Keratinocyte (primary cell): ENCODE results near the gene KLHDC3.

Experiments
- EZH2 ChIP-seq: IDR thresholded peaks from one replicate; pipeline ENCODE4 v1.6.1; 2012; ENCODE audit warnings: inconsistent platforms, mild to moderate bottlenecking, low read length, moderate library complexity
- TF ChIP-seq, protein P1 (sequence below), 3 experiments: IDR thresholded peaks in 1 of 3; conservative IDR thresholded peaks in 1 of 3; optimal IDR thresholded peaks in 1 of 3; 2 replicates in 2 of 3; 3 replicates in 1 of 3; pipeline versions ENCODE3 to v1.5.1; 2011; ENCODE audit warnings: low read length in 3 of 3, mild to moderate bottlenecking in 3 of 3, moderate library complexity in 2 of 3, control low read depth in 1 of 3, inconsistent platforms in 1 of 3; ENCODE audit not compliant: insufficient read depth in 2 of 3; ENCODE audit errors: extremely low read depth in 1 of 3

DNA sequence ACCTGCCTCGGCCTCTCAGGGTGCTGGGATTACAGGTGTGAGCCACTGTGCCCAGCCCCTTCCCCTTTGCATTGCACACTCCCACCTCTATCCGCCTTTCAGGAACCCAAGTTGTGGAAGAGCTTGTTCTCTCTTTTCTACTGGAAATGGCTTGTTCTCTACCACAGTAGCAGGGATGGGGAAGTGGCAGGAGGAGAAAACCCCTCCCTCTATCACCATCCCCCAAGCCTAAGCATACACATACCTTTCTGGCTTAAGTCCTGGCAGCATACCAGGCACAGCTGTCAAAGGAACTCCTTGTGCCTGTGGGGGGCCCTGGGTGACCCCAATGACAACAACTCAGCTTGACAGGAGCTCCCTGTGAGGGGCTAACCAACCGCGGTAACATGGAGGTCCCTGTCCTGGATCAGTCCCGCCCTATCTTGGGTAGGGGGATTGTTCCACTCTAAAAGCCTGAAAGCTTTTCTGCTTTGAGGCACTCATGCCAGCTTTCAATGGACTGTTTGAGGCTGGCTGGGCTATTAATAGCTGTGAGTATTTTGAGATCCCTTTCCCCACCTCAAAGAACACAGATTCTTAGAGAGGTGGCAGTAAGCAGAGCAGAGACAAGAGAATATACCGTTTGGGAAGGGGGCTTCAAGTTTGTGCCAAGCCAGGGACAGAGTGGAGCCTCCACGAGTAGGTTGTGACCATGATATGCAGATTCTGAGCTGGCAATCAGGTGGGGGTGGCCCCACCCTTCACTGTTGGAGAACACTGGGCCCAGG lies 2.3 kb downstream of the KLHDC3 start:
- TF ChIP-seq EZH2: no peak
- TF ChIP-seq, protein P1, sequence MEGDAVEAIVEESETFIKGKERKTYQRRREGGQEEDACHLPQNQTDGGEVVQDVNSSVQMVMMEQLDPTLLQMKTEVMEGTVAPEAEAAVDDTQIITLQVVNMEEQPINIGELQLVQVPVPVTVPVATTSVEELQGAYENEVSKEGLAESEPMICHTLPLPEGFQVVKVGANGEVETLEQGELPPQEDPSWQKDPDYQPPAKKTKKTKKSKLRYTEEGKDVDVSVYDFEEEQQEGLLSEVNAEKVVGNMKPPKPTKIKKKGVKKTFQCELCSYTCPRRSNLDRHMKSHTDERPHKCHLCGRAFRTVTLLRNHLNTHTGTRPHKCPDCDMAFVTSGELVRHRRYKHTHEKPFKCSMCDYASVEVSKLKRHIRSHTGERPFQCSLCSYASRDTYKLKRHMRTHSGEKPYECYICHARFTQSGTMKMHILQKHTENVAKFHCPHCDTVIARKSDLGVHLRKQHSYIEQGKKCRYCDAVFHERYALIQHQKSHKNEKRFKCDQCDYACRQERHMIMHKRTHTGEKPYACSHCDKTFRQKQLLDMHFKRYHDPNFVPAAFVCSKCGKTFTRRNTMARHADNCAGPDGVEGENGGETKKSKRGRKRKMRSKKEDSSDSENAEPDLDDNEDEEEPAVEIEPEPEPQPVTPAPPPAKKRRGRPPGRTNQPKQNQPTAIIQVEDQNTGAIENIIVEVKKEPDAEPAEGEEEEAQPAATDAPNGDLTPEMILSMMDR (optimal IDR thresholded peaks at IDR 0.05 in 1 of 3, IDR thresholded peaks at IDR 0.05 in 1 of 3, conservative IDR thresholded peaks at IDR 0.05 in 1 of 3; ENCODE audit: extremely low read depth in 1 of 3, insufficient read depth in 2 of 3, low read length in 3 of 3): no peak
